ENCODE results near the gene RPL36.

- TF ChIP-seq CTCF (IDR thresholded peaks at IDR 0.05; ENCODE audit: low read depth, low read length, missing input control) (no peak), RXRA (IDR thresholded peaks at IDR 0.05) (no peak), TAF1 (conservative IDR thresholded peaks at IDR 0.05) (no peak), SP1 (IDR thresholded peaks at IDR 0.05) (no peak), HNF4G (IDR thresholded peaks at IDR 0.05) (no peak)
These were observed 13.9 kb upstream of the RPL36 start for GRCh38 chr19:5676105-5676771.
